LNCAP (cell line): ENCODE data around the gene TMEM147.

Experiments used
- TF ChIP-seq, protein P1 (sequence below): fragments of 450-650 bp; IDR thresholded peaks from 2 replicates; pipeline ENCODE4 v1.5.1; 2017; ENCODE audit warnings: mild to moderate bottlenecking

TMEM147 gene

DNA sequence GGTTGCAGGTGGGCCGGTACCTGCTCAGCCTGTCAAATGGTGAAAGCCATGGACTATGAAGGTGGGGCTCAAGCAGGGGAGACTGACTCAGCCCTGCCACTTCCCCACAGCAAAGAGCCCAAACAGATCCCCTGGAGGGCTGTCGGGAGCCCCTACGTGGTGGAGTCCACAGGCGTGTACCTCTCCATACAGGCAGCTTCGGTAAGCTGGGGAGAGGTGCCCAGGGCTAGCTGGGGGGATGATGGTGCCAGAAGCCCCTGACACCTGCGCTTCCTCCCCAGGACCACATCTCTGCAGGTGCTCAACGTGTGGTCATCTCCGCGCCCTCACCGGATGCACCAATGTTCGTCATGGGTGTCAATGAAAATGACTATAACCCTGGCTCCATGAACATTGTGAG is 3.2 kb upstream of the TMEM147 start:
- TF ChIP-seq, protein P1, sequence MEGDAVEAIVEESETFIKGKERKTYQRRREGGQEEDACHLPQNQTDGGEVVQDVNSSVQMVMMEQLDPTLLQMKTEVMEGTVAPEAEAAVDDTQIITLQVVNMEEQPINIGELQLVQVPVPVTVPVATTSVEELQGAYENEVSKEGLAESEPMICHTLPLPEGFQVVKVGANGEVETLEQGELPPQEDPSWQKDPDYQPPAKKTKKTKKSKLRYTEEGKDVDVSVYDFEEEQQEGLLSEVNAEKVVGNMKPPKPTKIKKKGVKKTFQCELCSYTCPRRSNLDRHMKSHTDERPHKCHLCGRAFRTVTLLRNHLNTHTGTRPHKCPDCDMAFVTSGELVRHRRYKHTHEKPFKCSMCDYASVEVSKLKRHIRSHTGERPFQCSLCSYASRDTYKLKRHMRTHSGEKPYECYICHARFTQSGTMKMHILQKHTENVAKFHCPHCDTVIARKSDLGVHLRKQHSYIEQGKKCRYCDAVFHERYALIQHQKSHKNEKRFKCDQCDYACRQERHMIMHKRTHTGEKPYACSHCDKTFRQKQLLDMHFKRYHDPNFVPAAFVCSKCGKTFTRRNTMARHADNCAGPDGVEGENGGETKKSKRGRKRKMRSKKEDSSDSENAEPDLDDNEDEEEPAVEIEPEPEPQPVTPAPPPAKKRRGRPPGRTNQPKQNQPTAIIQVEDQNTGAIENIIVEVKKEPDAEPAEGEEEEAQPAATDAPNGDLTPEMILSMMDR = no peak

DNA sequence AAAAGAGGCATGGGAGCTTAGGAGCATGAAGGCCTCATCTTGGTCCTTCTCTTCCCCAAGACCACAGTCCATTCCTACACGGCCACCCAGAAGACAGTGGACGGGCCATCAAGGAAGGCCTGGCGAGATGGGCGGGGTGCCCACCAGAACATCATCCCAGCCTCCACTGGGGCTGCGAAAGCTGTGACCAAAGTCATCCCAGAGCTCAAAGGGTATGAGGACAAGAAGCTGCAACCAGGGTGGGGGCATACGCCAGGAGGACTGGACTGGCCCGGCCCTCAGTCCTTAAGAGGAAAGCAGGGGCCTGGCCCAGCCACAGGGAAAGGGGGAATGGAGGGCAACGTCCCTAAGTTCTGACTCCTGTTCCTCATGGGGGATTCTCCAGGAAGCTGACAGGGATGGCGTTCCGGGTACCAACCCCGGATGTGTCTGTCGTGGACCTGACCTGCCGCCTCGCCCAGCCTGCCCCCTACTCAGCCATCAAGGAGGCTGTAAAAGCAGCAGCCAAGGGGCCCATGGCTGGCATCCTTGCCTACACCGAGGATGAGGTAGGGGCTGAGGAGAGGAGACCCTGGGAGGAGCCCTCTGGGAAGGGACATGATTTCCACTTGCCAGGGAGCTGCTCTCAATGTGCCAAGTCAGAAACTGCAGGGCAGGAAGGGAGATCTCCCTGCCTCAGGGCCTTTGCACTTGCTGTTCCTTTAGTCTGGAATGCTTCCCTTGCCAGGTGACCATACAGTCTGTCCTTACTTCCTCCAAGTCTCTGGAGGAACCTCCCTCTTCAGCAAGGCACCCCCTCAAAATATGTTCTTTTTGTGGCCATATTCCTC is 1.9 kb upstream of the TMEM147 start:
- TF ChIP-seq, protein P1 = no peak

DNA sequence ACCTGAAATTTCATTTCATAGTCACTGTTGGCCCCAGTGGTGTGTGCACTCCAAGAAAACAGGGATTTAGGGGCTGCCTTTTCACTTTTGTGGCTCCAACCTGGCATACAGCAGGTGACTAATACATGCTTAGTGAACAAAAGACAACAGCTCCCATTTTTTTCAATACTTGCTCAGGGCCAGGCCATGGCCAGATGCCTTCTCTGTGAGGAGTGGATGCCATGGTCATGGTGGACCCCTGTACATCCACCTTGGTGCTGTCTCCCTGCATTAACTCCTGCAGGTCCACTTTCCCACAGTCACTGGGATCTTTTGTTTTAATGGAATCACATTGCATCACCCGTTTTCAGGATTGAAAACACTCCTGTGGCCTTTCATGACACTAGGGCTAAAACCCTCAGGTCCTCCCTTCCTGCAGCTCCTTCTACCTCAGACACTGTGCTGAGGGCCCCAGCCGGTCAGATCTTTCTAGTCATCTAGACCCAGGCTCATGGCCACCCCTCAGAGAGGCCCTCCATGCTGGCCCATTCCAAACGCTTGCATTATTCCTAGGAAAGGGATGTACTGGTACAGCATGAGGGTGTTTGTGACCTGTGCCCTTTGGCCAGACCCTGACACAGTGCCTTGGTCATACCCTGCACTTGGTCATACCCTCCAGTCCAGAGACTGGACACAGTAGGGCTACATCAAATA is 1.2 kb upstream of the TMEM147 start:
- TF ChIP-seq, protein P1 = no peak

DNA sequence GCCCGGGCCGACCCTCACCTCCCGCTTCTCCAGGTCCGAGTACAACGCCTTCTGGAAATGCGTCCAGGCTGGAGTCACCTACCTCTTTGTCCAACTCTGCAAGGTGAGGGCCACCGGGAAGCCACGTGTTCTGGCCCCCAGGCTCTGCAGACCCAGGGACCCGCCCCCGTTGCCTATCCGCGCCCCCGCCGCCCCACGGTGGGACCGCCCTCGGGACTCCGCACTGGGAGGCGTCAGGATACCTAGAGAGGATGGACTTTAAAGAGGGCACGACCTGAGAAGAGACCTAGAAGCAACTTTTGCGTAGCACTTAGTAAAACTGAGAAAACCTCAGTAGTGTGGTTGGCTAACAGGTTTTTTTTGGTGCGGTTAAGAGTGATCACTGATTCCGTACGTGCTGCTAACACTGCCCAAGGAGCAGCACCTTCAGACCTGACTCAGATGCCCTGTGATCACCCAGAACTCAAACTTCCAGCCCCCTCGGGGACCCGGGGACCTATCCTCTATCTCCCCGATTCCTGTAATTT is 492 bp downstream of the TMEM147 start:
- TF ChIP-seq, protein P1 = no peak

DNA sequence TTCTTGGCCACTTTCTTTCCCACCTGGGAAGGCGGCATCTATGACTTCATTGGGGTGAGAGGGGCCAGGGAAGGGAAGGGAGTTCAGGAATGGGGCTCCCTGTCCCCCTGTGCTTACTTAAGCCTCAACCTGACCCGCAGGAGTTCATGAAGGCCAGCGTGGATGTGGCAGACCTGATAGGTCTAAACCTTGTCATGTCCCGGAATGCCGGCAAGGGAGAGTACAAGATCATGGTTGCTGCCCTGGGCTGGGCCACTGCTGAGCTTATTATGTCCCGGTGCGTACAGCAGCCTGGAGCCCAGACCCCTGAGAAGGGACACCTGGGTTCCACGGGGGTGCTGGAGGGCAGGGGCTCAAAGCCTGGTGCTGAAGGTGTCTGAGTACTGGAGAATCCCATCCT is 1.1 kb downstream of the TMEM147 start:
- TF ChIP-seq, protein P1 = no peak

DNA sequence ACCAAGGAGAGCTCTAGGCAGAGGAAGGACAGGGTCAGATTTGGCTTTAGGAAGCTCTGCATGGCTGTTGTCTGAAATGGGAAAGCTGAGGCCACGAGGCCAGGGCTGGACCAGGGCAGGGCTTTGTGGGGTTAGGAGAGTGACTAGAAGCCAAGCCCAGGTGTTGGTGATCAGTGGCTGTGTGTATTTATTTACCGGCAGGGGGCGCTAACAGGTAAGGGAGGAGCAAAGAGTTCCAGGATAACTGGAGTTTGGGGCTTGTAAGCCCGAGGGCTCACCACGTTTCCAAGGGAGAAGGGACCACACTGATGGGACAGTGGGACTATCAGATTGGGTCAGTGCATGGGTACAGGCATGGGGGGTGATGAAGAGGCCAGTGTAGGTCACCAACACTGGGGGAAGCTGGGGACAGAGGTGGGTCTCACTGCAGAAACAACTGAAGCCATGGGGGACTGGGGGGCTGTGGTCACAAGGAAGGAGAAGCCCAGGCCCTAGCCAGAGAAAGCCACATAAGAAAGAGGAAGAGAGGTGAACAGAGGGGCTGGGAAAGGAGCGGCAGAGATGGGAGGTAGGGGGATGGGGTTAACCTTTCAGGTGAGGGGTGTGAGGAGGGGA is 3.9 kb downstream of the TMEM147 start:
- TF ChIP-seq, protein P1 = peak; percentile 78

DNA sequence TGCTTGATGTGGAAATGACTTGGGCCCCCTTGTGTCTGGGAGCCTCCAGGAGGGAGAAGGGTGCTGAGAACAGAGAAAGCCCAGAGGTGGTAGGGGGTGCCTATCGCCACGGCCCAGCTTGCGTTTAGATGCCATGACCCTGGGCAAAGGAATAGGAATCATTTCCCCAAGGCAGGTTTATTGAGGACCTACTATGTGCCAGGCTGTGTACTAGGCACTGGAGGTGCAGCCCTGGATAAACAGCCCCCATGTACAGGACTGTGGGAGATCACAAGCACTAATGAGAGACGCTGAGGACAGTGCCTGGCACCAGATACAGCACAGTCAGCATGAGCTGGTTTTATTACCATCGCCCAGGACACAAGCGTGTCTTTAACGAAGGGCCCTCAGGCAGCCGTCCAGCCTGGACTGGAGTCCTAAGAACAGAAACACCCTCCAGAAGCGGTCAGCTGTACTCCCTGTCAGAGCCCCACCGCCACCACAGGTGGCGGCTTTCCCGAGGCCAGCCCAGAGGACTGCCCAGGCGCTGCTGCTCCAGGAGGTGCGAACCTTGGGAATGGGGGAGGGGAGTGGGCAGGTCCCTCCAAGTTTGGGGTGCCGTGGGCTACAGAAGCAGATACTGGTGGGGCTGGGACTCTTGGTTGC is 4.6 kb downstream of the TMEM147 start:
- TF ChIP-seq, protein P1 = no peak
